ENCODE data around the gene NT5C3A. TPM values are rescaled to one million over a fixed set of nuclear protein-coding genes. Genes with fewer than 3 reads are reported as not detected.

Gene NT5C3A
- total RNA-seq, 8 experiments from 2014 or later: 32.1 to 106 (median 38.2) TPM

- in situ Hi-C loops (cut with MboI; ENCODE audit: low pct_unique_long_range_greater_than_20kb in 2 of 9, low sequenced_read_pairs in 9 of 9, unreplicated experiment in 9 of 9): no loop called here
- H3K4me1 ChIP-seq (replicated peaks in 1 of 2): no peaks in the 10 kb centered on the region
- 43 to 100% (median 100%) methylated on average over 1 of the region's 1 CpG; no CpG with 5 or more reads in 2 of the 10 experiments for WGBS, 10 experiments
- H3K27ac ChIP-seq: no peak overlapping the region
- H3K4me3 ChIP-seq: no peak overlapping the region
- ATAC-seq (replicated peaks in 6 of 8): no peak
These were observed 5.3 kb upstream of the NT5C3A start for GRCh38 chr7:33067921-33068320.

- ATAC-seq (replicated peaks in 6 of 8): no peak
- Histone ChIP-seq H3K4me3 (no peak overlapping the region), H3K27ac (no peak overlapping the region), H3K4me1 (replicated peaks in 1 of 2) (no peaks in the 10 kb centered on the region)
- in situ Hi-C loops (cut with MboI; ENCODE audit: low pct_unique_long_range_greater_than_20kb in 2 of 9, low sequenced_read_pairs in 9 of 9, unreplicated experiment in 9 of 9): no loop called here
- 17 to 100% (median 71%) methylated on average over 1 of the region's 1 CpG; no CpG with 5 or more reads in 1 of the 10 experiments for WGBS, 10 experiments
These were observed 4.2 kb upstream of the NT5C3A start for GRCh38 chr7:33066771-33067170.

GRCh38 chr7:33065981-33066380 lies 3.4 kb upstream of the NT5C3A start:
- H3K4me3 ChIP-seq: no peak overlapping the region
- in situ Hi-C loops (cut with MboI; ENCODE audit: low pct_unique_long_range_greater_than_20kb in 2 of 9, low sequenced_read_pairs in 9 of 9, unreplicated experiment in 9 of 9): no loop called here
- WGBS, 10 experiments: 100% methylated on average over 1 of the region's 1 CpG; no CpG with 5 or more reads in 2 of the 10 experiments
- ATAC-seq (replicated peaks in 6 of 8): no peak
- no peak overlapping the region for H3K27ac ChIP-seq
- peaks cover 4% of the 10 kb centered on the region in 2 donors for H3K4me1 ChIP-seq (replicated peaks in 1 of 2)

GRCh38 chr7:33062782-33063443 lies 337 bp upstream of the NT5C3A start:
- in situ Hi-C loops (cut with MboI; ENCODE audit: low pct_unique_long_range_greater_than_20kb in 2 of 9, low sequenced_read_pairs in 9 of 9, unreplicated experiment in 9 of 9): no loop called here
- Histone ChIP-seq H3K27ac (peak overlapping the region; percentile 91 to 95), H3K4me1 (replicated peaks in 1 of 2) (peaks cover 6 to 7% of the 10 kb centered on the region in 2 donors), H3K4me3 (peak overlapping the region; percentile 48 to 73 (median 60))
- 0 to 3% (median 1%) methylated on average over 5 to 7 of the region's 50 CpGs; no CpG with 5 or more reads in 6 of the 10 experiments for WGBS, 10 experiments
- peak; percentile 90 to 95 (median 94) for ATAC-seq (replicated peaks in 6 of 8)

GRCh38 chr7:33061282-33061937 lies 1.2 kb downstream of the NT5C3A start:
- ATAC-seq (replicated peaks in 6 of 8): no peak
- Histone ChIP-seq H3K27ac (no peak overlapping the region), H3K4me1 (replicated peaks in 1 of 2) (peaks cover 6 to 7% of the 10 kb centered on the region in 2 donors), H3K4me3 (peak overlapping the region; percentile 48 to 73 (median 60))
- in situ Hi-C loops (cut with MboI; ENCODE audit: low pct_unique_long_range_greater_than_20kb in 2 of 9, low sequenced_read_pairs in 9 of 9, unreplicated experiment in 9 of 9): no loop called here
- 0 to 22% (median 12%) methylated on average over 1 to 8 of the region's 8 CpGs for WGBS, 10 experiments

GRCh38 chr7:33059635-33060034 lies 2.9 kb downstream of the NT5C3A start:
- ATAC-seq (replicated peaks in 6 of 8): no peak
- Histone ChIP-seq H3K4me3 (no peak overlapping the region), H3K27ac (no peak overlapping the region), H3K4me1 (replicated peaks in 1 of 2) (peaks cover 6 to 7% of the 10 kb centered on the region in 2 donors)
- 16 to 100% (median 64%) methylated on average over 2 to 4 of the region's 4 CpGs for WGBS, 10 experiments
- in situ Hi-C loops (cut with MboI; ENCODE audit: low pct_unique_long_range_greater_than_20kb in 2 of 9, low sequenced_read_pairs in 9 of 9, unreplicated experiment in 9 of 9): no loop called here

- ATAC-seq (replicated peaks in 6 of 8): no peak
These were observed 7.4 kb downstream of the NT5C3A start for GRCh38 chr7:33055158-33055557.

GRCh38 chr7:33054261-33054964 lies 8.2 kb downstream of the NT5C3A start:
- H3K27ac ChIP-seq: no peak overlapping the region
- no peak for ATAC-seq (replicated peaks in 6 of 8)
- 60 to 100% (median 100%) methylated on average over 1 to 2 of the region's 2 CpGs; no CpG with 5 or more reads in 1 of the 10 experiments for WGBS, 10 experiments
- no peak overlapping the region for H3K4me3 ChIP-seq
- no peaks in the 10 kb centered on the region for H3K4me1 ChIP-seq (replicated peaks in 1 of 2)
- in situ Hi-C loops (cut with MboI; ENCODE audit: low pct_unique_long_range_greater_than_20kb in 2 of 9, low sequenced_read_pairs in 9 of 9, unreplicated experiment in 9 of 9): no loop called here

More at GRCh38 chr7:33055158-33055557, 7.4 kb downstream of the NT5C3A start:
- WGBS, 10 experiments: 93 to 100% (median 97%) methylated on average over 3 to 5 of the region's 5 CpGs; no CpG with 5 or more reads in 5 of the 10 experiments
- Histone ChIP-seq H3K27ac (no peak overlapping the region), H3K4me3 (no peak overlapping the region), H3K4me1 (replicated peaks in 1 of 2) (no peaks in the 10 kb centered on the region)
- in situ Hi-C loops (cut with MboI; ENCODE audit: low pct_unique_long_range_greater_than_20kb in 2 of 9, low sequenced_read_pairs in 9 of 9, unreplicated experiment in 9 of 9): no loop called here

GRCh38 chr7:33053721-33054120 lies 8.9 kb downstream of the NT5C3A start:
- no peak overlapping the region for H3K27ac ChIP-seq
- H3K4me1 ChIP-seq (replicated peaks in 1 of 2): no peaks in the 10 kb centered on the region
- 56 to 100% (median 89%) methylated on average over 1 of the region's 1 CpG; no CpG with 5 or more reads in 3 of the 10 experiments for WGBS, 10 experiments
- no peak overlapping the region for H3K4me3 ChIP-seq
- in situ Hi-C loops (cut with MboI; ENCODE audit: low pct_unique_long_range_greater_than_20kb in 2 of 9, low sequenced_read_pairs in 9 of 9, unreplicated experiment in 9 of 9): no loop called here
- no peak for ATAC-seq (replicated peaks in 6 of 8)

- Histone ChIP-seq H3K4me3 (no peak overlapping the region), H3K4me1 (replicated peaks in 1 of 2) (no peaks in the 10 kb centered on the region), H3K27ac (no peak overlapping the region)
- WGBS, 10 experiments: 0 to 45% (median 0%) methylated on average over 1 of the region's 1 CpG; no CpG with 5 or more reads in 2 of the 10 experiments
- ATAC-seq (replicated peaks in 6 of 8): peak in 4 of 8 experiments; percentile 43 to 71 (median 52)
- in situ Hi-C loops (cut with MboI; ENCODE audit: low pct_unique_long_range_greater_than_20kb in 2 of 9, low sequenced_read_pairs in 9 of 9, unreplicated experiment in 9 of 9): no loop called here
These were observed 11.8 kb downstream of the NT5C3A start for GRCh38 chr7:33050535-33051318.

GRCh38 chr7:33048704-33049103 lies 13.9 kb downstream of the NT5C3A start:
- 85 to 100% (median 100%) methylated on average over 1 of the region's 1 CpG; no CpG with 5 or more reads in 2 of the 10 experiments for WGBS, 10 experiments
- in situ Hi-C loops (cut with MboI; ENCODE audit: low pct_unique_long_range_greater_than_20kb in 2 of 9, low sequenced_read_pairs in 9 of 9, unreplicated experiment in 9 of 9): no loop called here
- H3K27ac ChIP-seq: no peak overlapping the region

GRCh38 chr7:33048257-33048656 lies 14.3 kb downstream of the NT5C3A start:
- no peak for ATAC-seq (replicated peaks in 6 of 8)
- WGBS, 10 experiments: 74 to 100% (median 100%) methylated on average over 1 to 3 of the region's 3 CpGs; no CpG with 5 or more reads in 2 of the 10 experiments
- in situ Hi-C loops (cut with MboI; ENCODE audit: low pct_unique_long_range_greater_than_20kb in 2 of 9, low sequenced_read_pairs in 9 of 9, unreplicated experiment in 9 of 9): no loop called here
- no peaks in the 10 kb centered on the region for H3K4me1 ChIP-seq (replicated peaks in 1 of 2)
- no peak overlapping the region for H3K27ac ChIP-seq
- H3K4me3 ChIP-seq: no peak overlapping the region

More at GRCh38 chr7:33048704-33049103, 13.9 kb downstream of the NT5C3A start:
- Histone ChIP-seq H3K4me3 (no peak overlapping the region), H3K4me1 (replicated peaks in 1 of 2) (no peaks in the 10 kb centered on the region)
- no peak for ATAC-seq (replicated peaks in 6 of 8)
